Tibial nerve (tissue), 4 donors: ENCODE results near the gene RREB1. TPM values are rescaled to one million over a fixed set of nuclear protein-coding genes. Genes with fewer than 3 reads are reported as not detected.

Experiments used
- DNase-seq, 2 donors: peaks; one replicate each; pipeline ENCODE4 v3.0.0-alpha.2; 2019; ENCODE audit warnings: low spot score in 2 of 2
- H3K27ac ChIP-seq, 4 donors: fragments of 200-600 bp; sonication (generic) in 3 of 4; one replicate each; pipeline ENCODE4 v1.5.1; 2017 to 2019; ENCODE audit warnings: mild to moderate bottlenecking in 1 of 4
- H3K27me3 ChIP-seq, 2 donors: fragments of 200-600 bp; sonication (generic) in 1 of 2; one replicate each; pipeline versions ENCODE4 v1.5.1 to v1.6.0; 2017 to 2019
- H3K36me3 ChIP-seq, 3 donors: fragments of 200-600 bp; sonication (generic); one replicate each; pipeline ENCODE4 v1.5.1; 2018 to 2019
- H3K4me1 ChIP-seq, 4 donors: fragments of 200-600 bp; sonication (generic) in 3 of 4; one replicate each; pipeline ENCODE4 v1.5.1; 2017 to 2019
- H3K4me3 ChIP-seq, 4 donors: fragments of 200-600 bp; sonication (generic) in 3 of 4; one replicate each; pipeline ENCODE4 v1.5.1; 2017 to 2019; ENCODE audit warnings: mild to moderate bottlenecking in 1 of 4, moderate library complexity in 1 of 4
- H3K9me3 ChIP-seq, 4 donors: fragments of 200-600 bp; sonication (generic) in 3 of 4; one replicate each; pipeline ENCODE4 v1.5.1; 2017 to 2019
- EP300 ChIP-seq, 2 donors: sonication (generic); formaldehyde crosslinking; IDR thresholded peaks; one replicate each; pipeline ENCODE4 v1.6.1; 2017; ENCODE audit warnings: antibody characterized with exemption in 2 of 2, mild to moderate bottlenecking in 1 of 2
- POLR2A ChIP-seq, 2 donors: fragments of 450-650 bp; IDR thresholded peaks; one replicate each; pipeline ENCODE4 v1.6.1; 2017; ENCODE audit warnings: antibody characterized with exemption in 2 of 2, mild to moderate bottlenecking in 2 of 2, moderate library complexity in 2 of 2
- WGBS, 2 donors: methylation state at CpG; one replicate each; pipeline ENCODE4 v1.1.5; 2018; 5-methylcytosine and 5-hydroxymethylcytosine counted together
- total RNA-seq, 4 donors: library from RNA; depleted of rRNA; stranded (reverse); fragments of >200 nt; gene quantifications; one replicate each; pipeline ENCODE4 v1.1.0, GENCODE V29; 2016
- TF ChIP-seq, protein P1 (sequence below), 5 experiments: fragments of 200-600 bp in 3 of 5; fragments of 450-650 bp in 2 of 5; sonication (generic) in 3 of 5; IDR thresholded peaks; one replicate each; pipeline ENCODE4 v1.5.1; 2016 to 2019; ENCODE audit warnings: antibody characterized with exemption in 5 of 5, mild to moderate bottlenecking in 3 of 5, moderate library complexity in 2 of 5

RREB1 gene
- total RNA-seq, 4 donors from 2014 or later: 32.3 to 61.5 (median 36.3) TPM

DNA sequence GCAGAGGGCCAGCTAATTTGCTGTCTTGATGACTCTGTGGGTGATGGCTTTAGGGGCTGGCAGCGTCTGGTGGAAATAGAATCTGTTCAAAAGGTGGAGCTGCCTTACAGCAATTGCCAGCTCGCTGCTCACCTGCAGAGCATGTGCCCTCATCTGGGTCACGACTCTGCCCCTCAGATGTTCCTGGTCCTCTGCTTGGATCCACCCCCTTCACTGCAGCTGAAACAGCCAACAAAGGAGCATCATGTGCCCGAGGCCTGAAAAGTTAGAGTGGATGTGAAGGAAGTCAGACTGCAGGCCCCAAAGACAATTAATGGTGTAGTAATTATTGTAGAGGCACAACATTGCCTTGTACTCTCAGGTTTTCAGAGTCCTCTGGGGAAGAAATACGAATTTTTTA is 19.9 kb downstream of the RREB1 start:
- DNase-seq: no peak
- Histone ChIP-seq H3K4me1 (peaks cover 0 to 40% (median 0%) of the 10 kb centered on the region in 4 donors), H3K36me3 (peaks cover 0 to 14% (median 0%) of the 10 kb centered on the region in 3 donors), H3K4me3 (no peak overlapping the region), H3K27me3 (no peaks in the 10 kb centered on the region), H3K9me3 (no peaks in the 10 kb centered on the region), H3K27ac (peak overlapping the region in 1 of 4 donors; percentile 5)
- no peak for TF ChIP-seq POLR2A (IDR thresholded peaks at IDR 0.05)
- 76 to 80% methylated on average over 5 of the region's 5 CpGs for WGBS, 2 donors

DNA sequence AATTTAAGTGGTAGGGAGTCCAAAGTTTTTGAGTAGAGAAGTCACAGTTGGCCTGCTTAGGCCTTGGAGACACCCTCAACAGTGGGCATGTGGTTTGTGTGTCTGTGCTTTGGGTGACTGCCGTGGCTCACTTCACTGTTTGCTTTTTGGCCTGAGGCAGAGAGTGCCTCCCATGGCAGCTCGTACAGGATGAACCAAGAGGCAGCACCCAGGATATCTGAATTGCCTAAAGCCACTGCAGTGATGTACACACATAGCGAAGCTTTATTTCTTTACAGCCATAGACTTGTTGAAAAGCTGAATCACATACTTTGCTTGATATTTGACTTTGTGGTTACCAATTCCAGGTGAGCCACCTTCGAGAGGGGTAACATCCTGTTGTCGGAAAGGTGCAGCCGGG is 21.6 kb downstream of the RREB1 start:
- TF ChIP-seq EP300 (IDR thresholded peaks at IDR 0.05): no peak
- TF ChIP-seq, protein P1, sequence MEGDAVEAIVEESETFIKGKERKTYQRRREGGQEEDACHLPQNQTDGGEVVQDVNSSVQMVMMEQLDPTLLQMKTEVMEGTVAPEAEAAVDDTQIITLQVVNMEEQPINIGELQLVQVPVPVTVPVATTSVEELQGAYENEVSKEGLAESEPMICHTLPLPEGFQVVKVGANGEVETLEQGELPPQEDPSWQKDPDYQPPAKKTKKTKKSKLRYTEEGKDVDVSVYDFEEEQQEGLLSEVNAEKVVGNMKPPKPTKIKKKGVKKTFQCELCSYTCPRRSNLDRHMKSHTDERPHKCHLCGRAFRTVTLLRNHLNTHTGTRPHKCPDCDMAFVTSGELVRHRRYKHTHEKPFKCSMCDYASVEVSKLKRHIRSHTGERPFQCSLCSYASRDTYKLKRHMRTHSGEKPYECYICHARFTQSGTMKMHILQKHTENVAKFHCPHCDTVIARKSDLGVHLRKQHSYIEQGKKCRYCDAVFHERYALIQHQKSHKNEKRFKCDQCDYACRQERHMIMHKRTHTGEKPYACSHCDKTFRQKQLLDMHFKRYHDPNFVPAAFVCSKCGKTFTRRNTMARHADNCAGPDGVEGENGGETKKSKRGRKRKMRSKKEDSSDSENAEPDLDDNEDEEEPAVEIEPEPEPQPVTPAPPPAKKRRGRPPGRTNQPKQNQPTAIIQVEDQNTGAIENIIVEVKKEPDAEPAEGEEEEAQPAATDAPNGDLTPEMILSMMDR (IDR thresholded peaks at IDR 0.05): no peak
- no peak for TF ChIP-seq POLR2A (IDR thresholded peaks at IDR 0.05)
- H3K9me3 ChIP-seq: no peaks in the 10 kb centered on the region
- no peaks in the 10 kb centered on the region for H3K27me3 ChIP-seq
- DNase-seq: no peak
- WGBS, 2 donors: 85 to 95% methylated on average over 6 of the region's 6 CpGs
- peaks cover 0 to 33% (median 0%) of the 10 kb centered on the region in 4 donors for H3K4me1 ChIP-seq
- H3K36me3 ChIP-seq: peaks cover 0 to 7% (median 0%) of the 10 kb centered on the region in 3 donors
- no peak overlapping the region for H3K4me3 ChIP-seq
- peak overlapping the region in 1 of 4 donors; percentile 60 for H3K27ac ChIP-seq

DNA sequence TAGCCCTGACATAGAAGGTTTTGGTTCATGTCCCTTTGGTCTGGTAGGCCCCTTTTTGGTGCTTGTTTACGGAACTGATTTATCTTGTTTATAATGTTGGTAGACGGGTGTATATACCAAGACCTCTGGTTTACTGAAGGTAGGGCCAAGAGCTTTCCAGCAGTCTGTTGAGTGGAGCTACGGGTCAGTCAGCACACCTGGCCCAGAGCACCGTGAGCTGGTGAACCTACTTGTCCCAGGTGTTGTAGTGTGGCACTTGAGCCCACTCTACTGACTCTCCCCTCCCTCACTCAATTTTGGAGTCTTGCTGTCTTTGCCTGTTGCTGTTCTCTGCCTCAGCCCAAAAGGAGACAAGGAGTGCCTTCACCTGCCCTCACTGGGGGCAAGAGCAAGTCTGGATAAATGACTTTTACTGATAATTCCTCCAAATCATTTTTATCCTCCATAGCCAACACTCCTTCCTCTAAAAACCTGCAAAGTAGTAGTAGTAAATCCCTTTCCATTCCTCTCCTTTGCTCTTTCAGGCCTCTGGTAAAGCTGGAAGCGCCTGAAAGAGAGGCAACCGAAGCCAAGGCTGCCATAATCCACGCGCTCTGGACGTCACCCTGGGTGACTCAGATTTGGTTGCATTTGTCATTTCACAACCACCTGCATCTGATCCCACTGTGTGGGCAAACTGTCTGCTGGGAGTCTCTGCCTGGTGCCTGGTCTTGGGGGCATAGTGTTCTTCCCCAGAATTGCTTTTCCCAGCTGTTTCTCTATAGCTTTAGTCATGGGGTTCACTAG is 22.2 kb downstream of the RREB1 start:
- 84 to 86% methylated on average over 9 of the region's 9 CpGs for WGBS, 2 donors
- Histone ChIP-seq H3K4me3 (no peak overlapping the region), H3K27me3 (no peaks in the 10 kb centered on the region), H3K4me1 (peaks cover 0 to 30% (median 0%) of the 10 kb centered on the region in 4 donors), H3K27ac (peak overlapping the region in 1 of 4 donors; percentile 60), H3K36me3 (peaks cover 0 to 7% (median 0%) of the 10 kb centered on the region in 3 donors), H3K9me3 (no peaks in the 10 kb centered on the region)
- TF ChIP-seq POLR2A (IDR thresholded peaks at IDR 0.05) (no peak), EP300 (IDR thresholded peaks at IDR 0.05) (peak in 1 of 2 donors; percentile 13)
- no peak for DNase-seq

DNA sequence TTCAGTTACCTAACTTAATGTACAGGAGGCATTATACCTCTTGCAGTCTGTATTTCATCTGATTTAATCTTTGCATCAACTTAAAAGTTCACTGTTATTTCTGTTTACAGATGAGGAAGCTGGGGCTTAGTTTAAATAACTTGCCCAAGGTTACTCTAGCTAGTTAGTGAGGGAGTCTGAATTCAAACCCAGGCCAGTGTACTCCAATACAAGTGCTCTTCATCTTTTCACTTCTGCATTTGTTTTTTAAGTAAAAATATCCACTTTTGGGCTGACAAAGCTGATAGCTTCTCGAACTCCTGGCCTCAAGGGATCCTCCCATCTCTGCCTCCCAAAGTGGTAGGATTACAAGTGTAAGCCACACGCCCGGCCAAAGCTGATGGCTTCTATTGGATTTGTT is 23.6 kb downstream of the RREB1 start:
- no peaks in the 10 kb centered on the region for H3K9me3 ChIP-seq
- no peak overlapping the region for H3K27ac ChIP-seq
- WGBS, 2 donors: 81 to 92% methylated on average over 3 of the region's 3 CpGs
- H3K36me3 ChIP-seq: no peaks in the 10 kb centered on the region
- peaks cover 0 to 27% (median under 1%) of the 10 kb centered on the region in 4 donors for H3K4me1 ChIP-seq
- no peaks in the 10 kb centered on the region for H3K27me3 ChIP-seq
- no peak for DNase-seq
- TF ChIP-seq POLR2A (IDR thresholded peaks at IDR 0.05) (no peak), EP300 (IDR thresholded peaks at IDR 0.05) (no peak)
- TF ChIP-seq, protein P1 (IDR thresholded peaks at IDR 0.05): no peak
- H3K4me3 ChIP-seq: no peak overlapping the region

DNA sequence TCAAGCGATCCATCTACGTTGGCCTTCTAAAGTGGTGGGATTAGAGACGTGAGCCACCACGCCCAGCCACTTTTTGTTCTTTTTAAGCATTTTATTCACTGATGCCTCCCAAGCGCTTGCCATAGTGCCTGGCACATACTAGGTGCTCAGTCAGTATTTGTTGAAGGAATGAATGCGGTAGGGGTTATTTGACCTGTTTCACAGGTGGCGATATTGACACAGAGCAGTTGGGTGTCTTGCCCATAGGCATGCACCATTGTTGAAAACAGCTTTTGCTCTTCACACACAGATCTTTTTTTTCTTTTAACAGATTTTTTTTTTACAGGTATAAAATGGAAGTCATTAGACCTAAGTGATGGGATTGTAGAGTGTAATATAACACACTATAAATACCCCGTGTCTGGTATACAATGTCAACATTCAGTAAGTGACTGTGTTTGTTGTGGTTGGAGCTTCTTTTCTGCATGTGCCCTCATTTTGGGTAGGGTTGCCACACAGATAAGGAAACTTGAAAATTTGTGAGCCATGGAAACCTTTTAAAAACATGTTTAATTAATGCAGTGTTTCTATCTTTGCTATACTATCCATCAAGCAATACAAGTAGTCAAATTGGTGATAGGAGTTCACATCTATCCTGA is 24.8 kb downstream of the RREB1 start:
- peak overlapping the region in 1 of 4 donors; percentile 3 for H3K27ac ChIP-seq
- no peak for DNase-seq
- 92 to 95% methylated on average over 8 of the region's 8 CpGs for WGBS, 2 donors
- H3K36me3 ChIP-seq: no peaks in the 10 kb centered on the region
- no peaks in the 10 kb centered on the region for H3K27me3 ChIP-seq
- TF ChIP-seq, protein P1 (IDR thresholded peaks at IDR 0.05): no peak
- no peak for TF ChIP-seq EP300 (IDR thresholded peaks at IDR 0.05)
- H3K4me3 ChIP-seq: no peak overlapping the region
- H3K9me3 ChIP-seq: no peaks in the 10 kb centered on the region
- H3K4me1 ChIP-seq: peaks cover 0 to 29% (median 6%) of the 10 kb centered on the region in 4 donors
